Activated T-cell treated with anti-CD3 and anti-CD28 coated beads for 1 hour (primary cell): Measurements from ENCODE around the gene SCP2D1.
"Not testable (repeated sequence)": the region's sequence is repeated elsewhere in the genome, so short reads cannot be mapped to it uniquely, and the experiment has no call there.

Experiments used
- DNase-seq: peaks from one replicate; pipeline ENCODE4 v3.0.0-alpha.2; 2020; ENCODE audit warnings: low read depth

The SCP2D1 gene

GRCh38 chr20:18813483-18813882, at the start of gene SCP2D1:
SCP2D1 (plus strand) TSS chr20:18813783; CDS start chr20:18813816, 33 bp downstream.
- no peak for DNase-seq

- no peak for DNase-seq
Measured at GRCh38 chr20:18767676-18768075, 45.9 kb upstream of the SCP2D1 start.

- no peak for DNase-seq
Measured at GRCh38 chr20:18773566-18773965, 40.0 kb upstream of the SCP2D1 start.

- no peak for DNase-seq
Measured at GRCh38 chr20:18774207-18774606, 39.4 kb upstream of the SCP2D1 start.

- DNase-seq = no peak
Measured at GRCh38 chr20:18775633-18776032, 38.0 kb upstream of the SCP2D1 start.

- DNase-seq = no peak
Measured at GRCh38 chr20:18778690-18779392, 34.7 kb upstream of the SCP2D1 start.

- no peak for DNase-seq
Measured at GRCh38 chr20:18780385-18781130, 33.0 kb upstream of the SCP2D1 start.

GRCh38 chr20:18781509-18781908, 32.1 kb upstream of the SCP2D1 start:
- DNase-seq = no peak

- DNase-seq = no peak
Measured at GRCh38 chr20:18783385-18783959, 30.1 kb upstream of the SCP2D1 start.

GRCh38 chr20:18787046-18787445, 26.5 kb upstream of the SCP2D1 start:
- not testable (repeated sequence) for DNase-seq

- no peak for DNase-seq
Measured at GRCh38 chr20:18788021-18788420, 25.6 kb upstream of the SCP2D1 start.

- no peak for DNase-seq
Measured at GRCh38 chr20:18790787-18791186, 22.8 kb upstream of the SCP2D1 start.

GRCh38 chr20:18793625-18794427, 19.8 kb upstream of the SCP2D1 start:
- DNase-seq = peak; percentile 74

GRCh38 chr20:18794428-18794787, 19.2 kb upstream of the SCP2D1 start:
- DNase-seq = no peak

GRCh38 chr20:18795366-18795765, 18.2 kb upstream of the SCP2D1 start:
- DNase-seq = no peak

GRCh38 chr20:18796282-18796833, 17.2 kb upstream of the SCP2D1 start:
- DNase-seq = no peak

- DNase-seq = no peak
Measured at GRCh38 chr20:18801516-18801915, 12.1 kb upstream of the SCP2D1 start.

GRCh38 chr20:18802012-18802634, 11.5 kb upstream of the SCP2D1 start:
- DNase-seq = no peak

- DNase-seq = no peak
Measured at GRCh38 chr20:18805881-18806280, 7.7 kb upstream of the SCP2D1 start.

- DNase-seq = no peak
Measured at GRCh38 chr20:18808712-18809111, 4.9 kb upstream of the SCP2D1 start.

- DNase-seq = no peak
Measured at GRCh38 chr20:18811186-18811585, 2.4 kb upstream of the SCP2D1 start.

- no peak for DNase-seq
Measured at GRCh38 chr20:18811904-18812303, 1.7 kb upstream of the SCP2D1 start.
